ENCODE results near the gene COL27A1. TPM values are rescaled to one million over a fixed set of nuclear protein-coding genes. Genes with fewer than 3 reads are reported as not detected.

COL27A1 gene
- total RNA-seq, 1 donor from 2014 or later: 1.3 TPM

DNA sequence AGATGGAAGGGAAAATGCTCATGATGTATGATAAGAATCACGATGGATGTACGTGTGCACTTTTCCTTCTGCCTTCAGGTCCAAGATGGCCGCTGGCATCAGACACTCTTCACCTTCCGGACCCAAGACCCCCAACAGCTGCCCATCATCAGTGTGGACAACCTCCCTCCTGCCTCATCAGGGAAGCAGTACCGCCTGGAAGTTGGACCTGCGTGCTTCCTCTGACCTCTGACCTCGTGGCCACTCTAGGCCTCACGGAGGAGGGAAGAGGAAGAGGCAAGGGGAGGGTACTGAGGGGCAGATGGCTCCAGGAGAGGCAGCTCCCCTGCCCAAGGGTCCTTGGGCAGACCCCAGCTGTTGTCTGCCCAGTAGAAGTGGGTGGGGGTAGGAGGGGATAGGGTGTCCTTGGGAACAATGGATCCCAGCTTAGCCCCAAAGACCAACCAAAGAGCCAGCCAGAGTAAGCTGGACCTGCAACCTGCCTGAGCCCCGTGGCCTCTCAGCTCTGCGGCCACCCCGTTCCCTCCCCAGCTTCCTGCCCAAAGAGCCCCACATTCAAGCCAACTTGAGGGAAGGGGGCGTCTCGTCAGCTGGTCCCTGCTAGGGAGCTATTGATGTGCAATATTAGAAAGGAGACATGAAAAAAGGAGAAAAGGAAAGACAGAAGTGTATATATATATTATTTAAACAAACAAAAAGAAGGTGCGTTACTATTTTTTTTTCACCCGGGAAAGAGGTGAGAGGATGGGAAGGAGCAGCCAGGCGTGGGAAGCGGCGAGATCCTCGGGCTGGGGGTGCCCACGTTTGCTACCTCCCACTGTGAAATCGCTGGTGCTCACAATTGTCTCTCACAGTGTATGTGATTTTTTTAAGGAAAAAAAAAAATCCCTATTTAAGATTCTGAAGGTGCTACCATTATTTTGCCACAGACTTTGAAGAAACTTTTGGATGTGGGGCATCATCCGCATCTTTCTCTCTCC, 155.4 kb downstream of the COL27A1 start:
- H3K27me3 ChIP-seq (ENCODE audit: control insufficient read depth, insufficient read depth, low read length): no peaks in the 10 kb centered on the region
- DNase-seq (ENCODE audit: low read depth) (no peak), FAIRE-seq (peak; percentile 43)
- H3K4me3 ChIP-seq (ENCODE audit: low read depth, low read length): no peak overlapping the region
- TF ChIP-seq, protein P1, sequence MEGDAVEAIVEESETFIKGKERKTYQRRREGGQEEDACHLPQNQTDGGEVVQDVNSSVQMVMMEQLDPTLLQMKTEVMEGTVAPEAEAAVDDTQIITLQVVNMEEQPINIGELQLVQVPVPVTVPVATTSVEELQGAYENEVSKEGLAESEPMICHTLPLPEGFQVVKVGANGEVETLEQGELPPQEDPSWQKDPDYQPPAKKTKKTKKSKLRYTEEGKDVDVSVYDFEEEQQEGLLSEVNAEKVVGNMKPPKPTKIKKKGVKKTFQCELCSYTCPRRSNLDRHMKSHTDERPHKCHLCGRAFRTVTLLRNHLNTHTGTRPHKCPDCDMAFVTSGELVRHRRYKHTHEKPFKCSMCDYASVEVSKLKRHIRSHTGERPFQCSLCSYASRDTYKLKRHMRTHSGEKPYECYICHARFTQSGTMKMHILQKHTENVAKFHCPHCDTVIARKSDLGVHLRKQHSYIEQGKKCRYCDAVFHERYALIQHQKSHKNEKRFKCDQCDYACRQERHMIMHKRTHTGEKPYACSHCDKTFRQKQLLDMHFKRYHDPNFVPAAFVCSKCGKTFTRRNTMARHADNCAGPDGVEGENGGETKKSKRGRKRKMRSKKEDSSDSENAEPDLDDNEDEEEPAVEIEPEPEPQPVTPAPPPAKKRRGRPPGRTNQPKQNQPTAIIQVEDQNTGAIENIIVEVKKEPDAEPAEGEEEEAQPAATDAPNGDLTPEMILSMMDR (IDR thresholded peaks at IDR 0.05; ENCODE audit: insufficient read depth, low read length, severe bottlenecking): no peak
- H3K36me3 ChIP-seq (ENCODE audit: control insufficient read depth, insufficient read depth, low read length): peaks cover 14% of the 10 kb centered on the region

DNA sequence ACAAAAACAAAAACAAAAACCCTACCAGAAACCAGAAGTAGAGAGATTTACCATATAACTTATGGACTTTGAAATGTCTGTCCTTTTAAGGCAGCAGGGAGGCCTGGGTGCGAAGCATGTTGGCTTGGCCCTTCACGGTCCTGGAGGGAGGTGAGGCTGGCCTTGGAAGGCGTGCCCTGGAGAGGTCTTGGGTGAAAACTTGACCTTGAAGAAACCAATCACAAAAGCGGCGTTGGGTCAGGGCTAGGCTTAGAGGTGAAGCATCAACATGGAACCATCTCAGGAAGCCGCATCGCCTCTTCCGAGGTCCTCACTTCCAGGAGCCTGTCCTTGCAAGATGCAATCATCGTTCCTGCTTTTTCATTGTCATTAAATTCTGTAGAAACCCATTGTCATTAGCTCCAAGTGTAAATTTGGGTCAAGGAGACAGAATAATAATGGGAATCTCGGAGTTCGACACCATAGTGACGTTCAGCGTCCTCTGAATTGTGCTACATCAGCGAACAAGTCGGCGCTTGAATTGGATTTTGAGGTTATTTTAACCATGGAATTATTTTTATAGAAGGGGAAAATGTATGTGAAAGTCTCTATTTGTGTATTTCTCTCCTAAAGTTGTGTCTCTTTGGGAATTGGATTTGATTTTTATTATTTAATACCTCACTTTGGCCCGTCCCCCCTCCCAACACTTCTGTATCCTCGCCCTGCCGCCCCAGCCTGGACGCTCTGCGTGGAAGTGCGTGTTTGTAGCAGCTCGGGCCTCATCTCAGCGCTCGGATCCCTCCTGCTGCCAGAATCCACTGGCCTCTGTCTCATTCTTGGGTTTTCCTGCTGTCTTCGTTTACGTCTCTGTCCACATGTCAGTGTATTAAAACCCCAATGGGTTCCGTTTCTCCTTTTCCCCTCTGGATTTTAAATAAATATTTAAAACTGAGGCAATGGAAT, 156.5 kb downstream of the COL27A1 start:
- no peak for FAIRE-seq
- Histone ChIP-seq H3K36me3 (ENCODE audit: control insufficient read depth, insufficient read depth, low read length) (peaks cover 14% of the 10 kb centered on the region), H3K4me3 (ENCODE audit: low read depth, low read length) (no peak overlapping the region), H3K27me3 (ENCODE audit: control insufficient read depth, insufficient read depth, low read length) (no peaks in the 10 kb centered on the region)
- TF ChIP-seq, protein P1 (IDR thresholded peaks at IDR 0.05; ENCODE audit: insufficient read depth, low read length, severe bottlenecking): no peak
- DNase-seq (ENCODE audit: low read depth): no peak

DNA sequence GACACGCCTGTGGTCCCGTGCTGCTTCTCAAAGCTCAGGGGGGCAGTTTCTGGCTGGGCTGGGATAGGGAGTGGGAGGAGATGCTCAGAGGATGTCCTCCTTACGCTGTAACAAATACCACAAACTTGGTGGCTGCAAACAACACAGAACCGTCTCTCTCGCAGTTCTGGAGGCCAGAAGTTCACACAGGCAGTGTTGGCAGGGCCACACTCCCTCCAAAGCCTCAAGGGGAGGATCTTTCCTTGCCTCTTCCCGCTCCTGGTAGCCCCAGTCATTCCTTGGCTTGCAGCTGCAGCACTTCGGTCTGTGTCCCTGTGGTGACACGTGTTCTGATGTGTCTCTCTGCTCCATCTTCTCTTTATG, 157.2 kb downstream of the COL27A1 start:
- no peaks in the 10 kb centered on the region for H3K27me3 ChIP-seq (ENCODE audit: control insufficient read depth, insufficient read depth, low read length)
- DNase-seq (ENCODE audit: low read depth) (no peak), FAIRE-seq (no peak)
- no peak overlapping the region for H3K4me3 ChIP-seq (ENCODE audit: low read depth, low read length)
- H3K36me3 ChIP-seq (ENCODE audit: control insufficient read depth, insufficient read depth, low read length): peaks cover 14% of the 10 kb centered on the region
- TF ChIP-seq, protein P1 (IDR thresholded peaks at IDR 0.05; ENCODE audit: insufficient read depth, low read length, severe bottlenecking): no peak

DNA sequence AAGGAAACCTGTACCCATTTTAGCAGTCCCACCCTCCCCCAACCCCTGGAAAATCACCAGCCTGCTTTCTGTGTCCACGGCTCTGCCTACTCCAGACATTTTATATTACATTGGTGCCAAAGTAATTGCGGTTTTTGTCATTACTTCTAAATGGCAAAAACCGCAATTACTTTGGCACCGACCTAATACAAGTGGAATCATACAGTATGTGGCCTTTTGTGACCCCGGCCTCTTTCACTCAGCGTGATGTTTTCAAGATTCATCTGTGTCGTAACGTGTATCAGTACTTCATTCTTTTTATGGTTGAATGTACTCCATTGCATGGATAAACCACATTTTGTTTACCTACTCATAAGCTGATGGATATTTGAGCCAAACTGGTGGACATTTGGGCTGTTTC, 157.8 kb downstream of the COL27A1 start:
- TF ChIP-seq, protein P1 (IDR thresholded peaks at IDR 0.05; ENCODE audit: insufficient read depth, low read length, severe bottlenecking): no peak
- no peak for FAIRE-seq
- Histone ChIP-seq H3K36me3 (ENCODE audit: control insufficient read depth, insufficient read depth, low read length) (peaks cover 10% of the 10 kb centered on the region), H3K4me3 (ENCODE audit: low read depth, low read length) (no peak overlapping the region), H3K27me3 (ENCODE audit: control insufficient read depth, insufficient read depth, low read length) (no peaks in the 10 kb centered on the region)
- DNase-seq (ENCODE audit: low read depth): no peak

DNA sequence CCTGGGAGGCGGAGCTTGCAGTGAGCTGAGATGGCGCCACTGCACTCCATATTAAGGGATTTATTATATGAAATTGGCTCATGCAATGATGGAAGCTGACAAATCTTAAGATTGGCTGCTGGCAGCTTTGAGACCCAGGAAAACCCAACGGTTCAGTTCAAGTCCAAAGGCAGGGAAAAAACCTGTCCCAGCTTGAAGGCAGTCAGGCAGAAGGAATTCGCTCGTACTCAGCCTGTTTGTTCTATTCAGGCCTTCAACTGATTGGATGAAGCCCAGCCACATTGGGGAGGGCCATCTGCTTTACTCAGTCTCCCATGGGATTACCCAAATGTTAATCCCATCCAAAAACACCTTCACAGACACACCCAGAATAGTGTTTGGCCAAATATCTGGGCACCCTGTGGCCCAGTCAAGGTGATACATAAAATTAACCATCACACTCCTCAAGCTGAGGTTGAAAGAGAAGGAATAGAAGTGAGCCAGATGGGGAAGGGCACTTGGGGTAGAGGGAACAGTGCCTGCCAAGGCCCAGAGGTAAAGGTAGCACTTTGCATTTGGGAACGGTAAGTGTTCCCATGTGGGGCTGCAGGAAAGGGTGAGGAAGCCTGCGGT, 159.0 kb downstream of the COL27A1 start:
- DNase-seq (ENCODE audit: low read depth): peak; percentile 58
- H3K27me3 ChIP-seq (ENCODE audit: control insufficient read depth, insufficient read depth, low read length): no peaks in the 10 kb centered on the region
- peaks cover 5% of the 10 kb centered on the region for H3K36me3 ChIP-seq (ENCODE audit: control insufficient read depth, insufficient read depth, low read length)
- H3K4me3 ChIP-seq (ENCODE audit: low read depth, low read length): no peak overlapping the region
- TF ChIP-seq, protein P1 (IDR thresholded peaks at IDR 0.05; ENCODE audit: insufficient read depth, low read length, severe bottlenecking): no peak
- FAIRE-seq: no peak
